Panc1 (cell line): ENCODE results near the gene SUN1. TPM values are rescaled to one million over a fixed set of nuclear protein-coding genes. Genes with fewer than 3 reads are reported as not detected.

Experiments used
- ATAC-seq: fragments of 200-7000 bp; cut with Tn5 transposase; 2 replicates; pipeline ENCODE4 v1.9.1; 2020; ENCODE audit warnings: mild to moderate bottlenecking, moderate library complexity
- BruUV-seq: library from RNA; stranded (reverse); fragments of 400-500 nt; replicated peaks from 2 replicates; lab custom pipeline; 2021; lab: Mats Ljungman, UMichigan
- CTCF ChIA-PET: fragments of 300-600 bp; sonication (Branson Sonifier 250); formaldehyde crosslinking; loops from one replicate; lab custom pipeline; 2022; ENCODE audit warnings: antibody characterized with exemption; lab: Charles Lee
- POLR2A ChIA-PET: fragments of 300-600 bp; sonication (Branson Sonifier 250); formaldehyde crosslinking; loops from one replicate; lab custom pipeline; 2022; ENCODE audit warnings: antibody characterized with exemption; lab: Charles Lee
- DNase-seq: peaks from one replicate; pipeline ENCODE4 v3.0.0-alpha.2; 2010; ENCODE audit warnings: low read depth, low spot score
- H3K27ac ChIP-seq: 2 replicates; pipeline ENCODE4 v1.5.1; 2011; ENCODE audit warnings: mild to moderate bottlenecking, low read length, inconsistent platforms
- H3K27me3 ChIP-seq: fragments of 200-500 bp; sonication (Bioruptor generic); 2 replicates; pipeline ENCODE4 v1.6.0; 2014; ENCODE audit warnings: low read length, inconsistent platforms; ENCODE audit not compliant: control insufficient read depth, insufficient read depth
- H3K36me3 ChIP-seq: fragments of 200-500 bp; sonication (Bioruptor generic); 2 replicates; pipeline ENCODE4 v1.5.1; 2014; ENCODE audit warnings: inconsistent platforms, mild to moderate bottlenecking, low read length, moderate library complexity; ENCODE audit not compliant: control insufficient read depth, insufficient read depth
- H3K4me1 ChIP-seq: 2 replicates; pipeline ENCODE4 v1.5.1; 2011; ENCODE audit warnings: inconsistent platforms, mild to moderate bottlenecking, low read length, moderate library complexity; ENCODE audit not compliant: control insufficient read depth, insufficient read depth
- H3K4me3 ChIP-seq, 2 experiments: 2 replicates each; pipeline ENCODE4 v1.5.1; 2011 to 2012; ENCODE audit warnings: low read depth in 2 of 2, low read length in 2 of 2, mild to moderate bottlenecking in 2 of 2, inconsistent platforms in 1 of 2, moderate library complexity in 1 of 2
- H3K9me3 ChIP-seq: fragments of 200-500 bp; sonication (Bioruptor generic); 2 replicates; pipeline ENCODE4 v1.5.1; 2014; ENCODE audit warnings: low read depth, mild to moderate bottlenecking, inconsistent platforms, low read length, moderate library complexity; ENCODE audit not compliant: control insufficient read depth, insufficient read depth
- POLR2AphosphoS5 ChIP-seq: IDR thresholded peaks from 2 replicates; pipeline ENCODE4 v1.6.1; 2012; ENCODE audit warnings: mild to moderate bottlenecking, low read depth, low read length, moderate library complexity
- SIN3A ChIP-seq: IDR thresholded peaks from 2 replicates; pipeline ENCODE4 v1.6.1; 2012; ENCODE audit warnings: low read depth, mild to moderate bottlenecking, low read length, moderate library complexity, borderline replicate concordance; ENCODE audit not compliant: insufficient read depth
- TCF7L2 ChIP-seq: IDR thresholded peaks from 2 replicates; pipeline ENCODE4 v1.6.1; 2011; ENCODE audit warnings: mild to moderate bottlenecking, low read depth, low read length, inconsistent platforms
- in situ Hi-C: cut with HindIII; loops from 2 replicates; pipeline ENCODE4 v1.10.0; 2016; ENCODE audit warnings: low sequenced_read_pairs, low pct_unique_long_range_greater_than_20kb
- intact Hi-C: fragments of 100-400 bp; cut with micrococcal nuclease; formaldehyde crosslinking; loops from one replicate; pipeline ENCODE4 v1.10.0; 2022; ENCODE audit not compliant: unreplicated experiment
- total RNA-seq: library from RNA; stranded (reverse); gene quantifications from one replicate; pipeline ENCODE4 v1.2.1, GENCODE V29; 2021; ENCODE audit not compliant: unreplicated experiment
- TF ChIP-seq, protein P1 (sequence below), 2 experiments: IDR thresholded peaks; 2 replicates each; pipeline ENCODE4 v1.6.1; 2011 to 2012; ENCODE audit warnings: low read depth in 2 of 2, control low read depth in 1 of 2, low read length in 1 of 2, mild to moderate bottlenecking in 1 of 2, moderate library complexity in 1 of 2; ENCODE audit not compliant: insufficient read depth in 1 of 2
- TF ChIP-seq, protein P2 (sequence below): fragments of 450-650 bp; IDR thresholded peaks from 2 replicates; pipeline ENCODE4 v1.5.1; 2017; ENCODE audit warnings: mild to moderate bottlenecking

The SUN1 gene
- total RNA-seq, 1 experiment from 2014 or later: 244 TPM

GRCh38 chr7:919114-919442 lies 86.8 kb downstream of the SUN1 start:
- Histone ChIP-seq H3K36me3 (no peaks in the 10 kb centered on the region), H3K9me3 (no peaks in the 10 kb centered on the region), H3K4me1 (peaks cover 23% of the 10 kb centered on the region), H3K27ac (no peak overlapping the region), H3K4me3 (no peak overlapping the region), H3K27me3 (no peaks in the 10 kb centered on the region)
- TF ChIP-seq, protein P1, sequence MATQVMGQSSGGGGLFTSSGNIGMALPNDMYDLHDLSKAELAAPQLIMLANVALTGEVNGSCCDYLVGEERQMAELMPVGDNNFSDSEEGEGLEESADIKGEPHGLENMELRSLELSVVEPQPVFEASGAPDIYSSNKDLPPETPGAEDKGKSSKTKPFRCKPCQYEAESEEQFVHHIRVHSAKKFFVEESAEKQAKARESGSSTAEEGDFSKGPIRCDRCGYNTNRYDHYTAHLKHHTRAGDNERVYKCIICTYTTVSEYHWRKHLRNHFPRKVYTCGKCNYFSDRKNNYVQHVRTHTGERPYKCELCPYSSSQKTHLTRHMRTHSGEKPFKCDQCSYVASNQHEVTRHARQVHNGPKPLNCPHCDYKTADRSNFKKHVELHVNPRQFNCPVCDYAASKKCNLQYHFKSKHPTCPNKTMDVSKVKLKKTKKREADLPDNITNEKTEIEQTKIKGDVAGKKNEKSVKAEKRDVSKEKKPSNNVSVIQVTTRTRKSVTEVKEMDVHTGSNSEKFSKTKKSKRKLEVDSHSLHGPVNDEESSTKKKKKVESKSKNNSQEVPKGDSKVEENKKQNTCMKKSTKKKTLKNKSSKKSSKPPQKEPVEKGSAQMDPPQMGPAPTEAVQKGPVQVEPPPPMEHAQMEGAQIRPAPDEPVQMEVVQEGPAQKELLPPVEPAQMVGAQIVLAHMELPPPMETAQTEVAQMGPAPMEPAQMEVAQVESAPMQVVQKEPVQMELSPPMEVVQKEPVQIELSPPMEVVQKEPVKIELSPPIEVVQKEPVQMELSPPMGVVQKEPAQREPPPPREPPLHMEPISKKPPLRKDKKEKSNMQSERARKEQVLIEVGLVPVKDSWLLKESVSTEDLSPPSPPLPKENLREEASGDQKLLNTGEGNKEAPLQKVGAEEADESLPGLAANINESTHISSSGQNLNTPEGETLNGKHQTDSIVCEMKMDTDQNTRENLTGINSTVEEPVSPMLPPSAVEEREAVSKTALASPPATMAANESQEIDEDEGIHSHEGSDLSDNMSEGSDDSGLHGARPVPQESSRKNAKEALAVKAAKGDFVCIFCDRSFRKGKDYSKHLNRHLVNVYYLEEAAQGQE (IDR thresholded peaks at IDR 0.05; ENCODE audit: insufficient read depth in 1 of 2, low read depth in 2 of 2, low read length in 1 of 2): no peak
- TF ChIP-seq SIN3A (no peak), POLR2AphosphoS5 (no peak), TCF7L2 (no peak)
- TF ChIP-seq, protein P2, sequence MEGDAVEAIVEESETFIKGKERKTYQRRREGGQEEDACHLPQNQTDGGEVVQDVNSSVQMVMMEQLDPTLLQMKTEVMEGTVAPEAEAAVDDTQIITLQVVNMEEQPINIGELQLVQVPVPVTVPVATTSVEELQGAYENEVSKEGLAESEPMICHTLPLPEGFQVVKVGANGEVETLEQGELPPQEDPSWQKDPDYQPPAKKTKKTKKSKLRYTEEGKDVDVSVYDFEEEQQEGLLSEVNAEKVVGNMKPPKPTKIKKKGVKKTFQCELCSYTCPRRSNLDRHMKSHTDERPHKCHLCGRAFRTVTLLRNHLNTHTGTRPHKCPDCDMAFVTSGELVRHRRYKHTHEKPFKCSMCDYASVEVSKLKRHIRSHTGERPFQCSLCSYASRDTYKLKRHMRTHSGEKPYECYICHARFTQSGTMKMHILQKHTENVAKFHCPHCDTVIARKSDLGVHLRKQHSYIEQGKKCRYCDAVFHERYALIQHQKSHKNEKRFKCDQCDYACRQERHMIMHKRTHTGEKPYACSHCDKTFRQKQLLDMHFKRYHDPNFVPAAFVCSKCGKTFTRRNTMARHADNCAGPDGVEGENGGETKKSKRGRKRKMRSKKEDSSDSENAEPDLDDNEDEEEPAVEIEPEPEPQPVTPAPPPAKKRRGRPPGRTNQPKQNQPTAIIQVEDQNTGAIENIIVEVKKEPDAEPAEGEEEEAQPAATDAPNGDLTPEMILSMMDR: no peak
- ChIA-PET POLR2A (no interaction called here), CTCF (no interaction called here)
- no TSS peak for BruUV-seq
- in situ Hi-C loops (no loop called here), intact Hi-C loops (no loop called here)
- DNase-seq (no peak), ATAC-seq (no peak)

- in situ Hi-C loops (no loop called here), intact Hi-C loops (no loop called here)
- POLR2A ChIA-PET: no interaction called here
- no TSS peak for BruUV-seq
- no peaks in the 10 kb centered on the region for H3K27me3 ChIP-seq
- DNase-seq (no peak), ATAC-seq (no peak)
- H3K9me3 ChIP-seq: no peaks in the 10 kb centered on the region
- CTCF ChIA-PET: no interaction called here
- TF ChIP-seq POLR2AphosphoS5 (no peak), TCF7L2 (no peak), SIN3A (no peak)
- TF ChIP-seq, protein P2: no peak
- TF ChIP-seq, protein P1 (IDR thresholded peaks at IDR 0.05; ENCODE audit: insufficient read depth in 1 of 2, low read depth in 2 of 2, low read length in 1 of 2): no peak
- H3K4me3 ChIP-seq: no peak overlapping the region
- H3K36me3 ChIP-seq: no peaks in the 10 kb centered on the region
- no peak overlapping the region for H3K27ac ChIP-seq
- peaks cover 21% of the 10 kb centered on the region for H3K4me1 ChIP-seq
These were observed 87.7 kb downstream of the SUN1 start for GRCh38 chr7:919924-920341.
